Spleen (tissue), 7 donors: ENCODE measurements around the gene SMIM7.

Experiments used
- POLR2A ChIP-seq, 3 donors: fragments of 450-650 bp; IDR thresholded peaks; one replicate each; pipeline ENCODE4 v1.5.1; 2017; ENCODE audit warnings: antibody characterized with exemption in 3 of 3, mild to moderate bottlenecking in 1 of 3
- POLR2AphosphoS5 ChIP-seq, 3 donors: sonication (generic); formaldehyde crosslinking; IDR thresholded peaks; one replicate each; pipeline ENCODE4 v1.5.1; 2017; ENCODE audit warnings: antibody characterized with exemption in 3 of 3
- TF ChIP-seq, protein P1 (sequence below), 11 experiments: fragments of 200-600 bp in 7 of 11; fragments of 450-650 bp in 4 of 11; sonication (generic) in 4 of 11; IDR thresholded peaks in 8 of 11; conservative IDR thresholded peaks in 3 of 11; 1 replicate in 7 of 11; 2 replicates in 4 of 11; pipeline versions ENCODE4 v1.4.0 to v1.8.0; 2016 to 2021; ENCODE audit warnings: antibody characterized with exemption in 11 of 11, inconsistent platforms in 4 of 11, mild to moderate bottlenecking in 1 of 11
- donor health status: DM: no; HTN: no; CAD: no; lungs with moderate emphysema.
- donor health status: DM: no; HTN: no; CAD: no.
- donor health status: DM: no; HTN: no; CAD: no.

- TF ChIP-seq POLR2AphosphoS5 (IDR thresholded peaks at IDR 0.05) (no peak), POLR2A (IDR thresholded peaks at IDR 0.05) (no peak)
- TF ChIP-seq, protein P1, sequence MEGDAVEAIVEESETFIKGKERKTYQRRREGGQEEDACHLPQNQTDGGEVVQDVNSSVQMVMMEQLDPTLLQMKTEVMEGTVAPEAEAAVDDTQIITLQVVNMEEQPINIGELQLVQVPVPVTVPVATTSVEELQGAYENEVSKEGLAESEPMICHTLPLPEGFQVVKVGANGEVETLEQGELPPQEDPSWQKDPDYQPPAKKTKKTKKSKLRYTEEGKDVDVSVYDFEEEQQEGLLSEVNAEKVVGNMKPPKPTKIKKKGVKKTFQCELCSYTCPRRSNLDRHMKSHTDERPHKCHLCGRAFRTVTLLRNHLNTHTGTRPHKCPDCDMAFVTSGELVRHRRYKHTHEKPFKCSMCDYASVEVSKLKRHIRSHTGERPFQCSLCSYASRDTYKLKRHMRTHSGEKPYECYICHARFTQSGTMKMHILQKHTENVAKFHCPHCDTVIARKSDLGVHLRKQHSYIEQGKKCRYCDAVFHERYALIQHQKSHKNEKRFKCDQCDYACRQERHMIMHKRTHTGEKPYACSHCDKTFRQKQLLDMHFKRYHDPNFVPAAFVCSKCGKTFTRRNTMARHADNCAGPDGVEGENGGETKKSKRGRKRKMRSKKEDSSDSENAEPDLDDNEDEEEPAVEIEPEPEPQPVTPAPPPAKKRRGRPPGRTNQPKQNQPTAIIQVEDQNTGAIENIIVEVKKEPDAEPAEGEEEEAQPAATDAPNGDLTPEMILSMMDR (IDR thresholded peaks at IDR 0.05 in 8 of 11, conservative IDR thresholded peaks at IDR 0.05 in 3 of 11) = no peak
These were observed 33.1 kb downstream of the SMIM7 start for GRCh38 chr19:16626796-16627192.
